PC-3 (cell line): ENCODE data around the gene RNF8. TPM values are rescaled to one million over a fixed set of nuclear protein-coding genes. Genes with fewer than 3 reads are reported as not detected.

Experiments used
- ATAC-seq: fragments of 200-7000 bp; cut with Tn5 transposase; 2 replicates; pipeline ENCODE4 v1.9.1; 2020; ENCODE audit warnings: mild to moderate bottlenecking, moderate library complexity
- BruUV-seq: library from RNA; stranded (reverse); fragments of 400-500 nt; replicated peaks from 2 replicates; lab custom pipeline; 2021; lab: Mats Ljungman, UMichigan
- CTCF ChIA-PET: fragments of 300-600 bp; sonication (Branson Sonifier 250); formaldehyde crosslinking; loops from one replicate; lab custom pipeline; 2022; ENCODE audit warnings: antibody characterized with exemption; lab: Charles Lee
- POLR2A ChIA-PET: fragments of 300-600 bp; sonication (Branson Sonifier 250); formaldehyde crosslinking; loops from one replicate; lab custom pipeline; 2022; ENCODE audit warnings: antibody characterized with exemption; ENCODE audit not compliant: unreplicated experiment; lab: Charles Lee
- DNase-seq: peaks from one replicate; pipeline ENCODE4 v3.0.0-alpha.2; 2015
- H2AFZ ChIP-seq: fragments of 300-600 bp; sonication (generic); 2 replicates; pipeline ENCODE4 v1.6.0; 2016; ENCODE audit warnings: antibody characterized with exemption, low read length
- H3F3A ChIP-seq: fragments of 300-600 bp; sonication (generic); one replicate; pipeline ENCODE4 v1.6.0; 2017; ENCODE audit warnings: antibody characterized with exemption, low read length, control low read depth, mild to moderate bottlenecking; ENCODE audit not compliant: unreplicated experiment
- H3K27ac ChIP-seq: fragments of 300-600 bp; sonication (generic); 2 replicates; pipeline ENCODE4 v1.5.1; 2016; ENCODE audit warnings: mild to moderate bottlenecking, low read length
- H3K27me3 ChIP-seq: fragments of 300-600 bp; sonication (generic); 2 replicates; pipeline ENCODE4 v1.6.1; 2016; ENCODE audit warnings: low read length, mixed read lengths
- H3K36me3 ChIP-seq: fragments of 300-600 bp; sonication (generic); 2 replicates; pipeline ENCODE4 v1.6.1; 2016; ENCODE audit warnings: low read depth, mixed run types, low read length, mixed read lengths
- H3K4me1 ChIP-seq: fragments of 300-600 bp; sonication (generic); 2 replicates; pipeline ENCODE4 v1.5.1; 2016; ENCODE audit warnings: low read length; ENCODE audit not compliant: insufficient read depth
- H3K4me2 ChIP-seq: fragments of 300-600 bp; sonication (generic); 2 replicates; pipeline ENCODE4 v1.6.0; 2016; ENCODE audit warnings: low read length
- H3K4me3 ChIP-seq: fragments of 300-600 bp; sonication (generic); 2 replicates; pipeline ENCODE4 v1.5.1; 2016; ENCODE audit warnings: mild to moderate bottlenecking, low read length, mixed read lengths
- H3K79me2 ChIP-seq: fragments of 300-600 bp; sonication (generic); 2 replicates; pipeline ENCODE4 v1.6.1; 2017; ENCODE audit warnings: low read length, mixed read lengths
- H3K9ac ChIP-seq: fragments of 300-600 bp; sonication (generic); 2 replicates; pipeline ENCODE4 v1.6.0; 2016; ENCODE audit warnings: mild to moderate bottlenecking, low read length
- H3K9me2 ChIP-seq: fragments of 300-600 bp; sonication (generic); replicated peaks from 2 replicates; pipeline ENCODE4 v1.6.1; 2016; ENCODE audit warnings: mixed run types, low read length, mixed read lengths
- H3K9me3 ChIP-seq: fragments of 300-600 bp; sonication (generic); 2 replicates; pipeline ENCODE4 v1.6.1; 2016; ENCODE audit warnings: low read length, mixed read lengths
- H4K20me1 ChIP-seq: fragments of 300-600 bp; sonication (generic); 2 replicates; pipeline ENCODE4 v1.6.1; 2016; ENCODE audit warnings: low read length, mixed read lengths
- CTCF ChIP-seq: fragments of 300-600 bp; sonication (generic); conservative IDR thresholded peaks from 2 replicates; pipeline ENCODE4 v1.5.1; 2017; ENCODE audit warnings: antibody characterized with exemption, low read depth, mild to moderate bottlenecking, low read length
- EZH2 ChIP-seq: fragments of 300-600 bp; sonication (generic); IDR thresholded peaks from one replicate; pipeline ENCODE4 v1.6.1; 2017; ENCODE audit warnings: antibody characterized with exemption, mild to moderate bottlenecking, low read length; ENCODE audit not compliant: unreplicated experiment
- EZH2phosphoT487 ChIP-seq: fragments of 300-600 bp; sonication (generic); IDR thresholded peaks from 2 replicates; pipeline ENCODE4 v1.6.1; 2018; ENCODE audit warnings: mild to moderate bottlenecking, antibody characterized with exemption, low read length, borderline replicate concordance
- intact Hi-C: fragments of 100-400 bp; cut with micrococcal nuclease; formaldehyde crosslinking; loops from 2 replicates; pipeline ENCODE4 v1.9.0; 2023
- total RNA-seq: library from RNA; depleted of rRNA; stranded (reverse); fragments of >200 nt; gene quantifications from 2 replicates; pipeline ENCODE4 v1.2.3, GENCODE V29; 2014

RNF8 gene
- total RNA-seq, 1 experiment from 2014 or later = 28.1 TPM

GRCh38 chr6:37438930-37439329, 85.1 kb downstream of the RNF8 start:
- ATAC-seq (peak; percentile 82), DNase-seq (peak; percentile 32)
- CTCF ChIA-PET = interaction anchor here (0.5 to 0.6 kb wide), 2 partner anchors 56 to 253 kb away, joined by 3 read pairs; no protein-coding TSS in a partner anchor
- no peaks in the 10 kb centered on the region for H3K9me2 ChIP-seq
- H3K27me3 ChIP-seq = no peaks in the 10 kb centered on the region
- no peak overlapping the region for H3K9ac ChIP-seq
- H3K27ac ChIP-seq = no peak overlapping the region
- H3K36me3 ChIP-seq = peaks cover 27% of the 10 kb centered on the region; the same call in 1 of the 2 replicates
- intact Hi-C loops = loop anchor here (2.0 to 10.0 kb wide), 2 partner anchors 58 to 114 kb away; no protein-coding TSS in a partner anchor
- H3K9me3 ChIP-seq = no peaks in the 10 kb centered on the region
- H3F3A ChIP-seq = no peaks in the 10 kb centered on the region
- H3K4me3 ChIP-seq = no peak overlapping the region
- peaks cover 44% of the 10 kb centered on the region for H3K79me2 ChIP-seq
- POLR2A ChIA-PET = no interaction called here
- TF ChIP-seq EZH2 = no peak
- no peak for TF ChIP-seq EZH2phosphoT487
- TF ChIP-seq CTCF = no peak
- H4K20me1 ChIP-seq = 0 out of 2 replicates have a peak, but pooled peaks cover 3% of the 10 kb centered on the region
- peaks cover 17% of the 10 kb centered on the region for H3K4me1 ChIP-seq
- no TSS peak for BruUV-seq
- no peak overlapping the region for H3K4me2 ChIP-seq
- H2AFZ ChIP-seq = no peak overlapping the region

- ChIA-PET CTCF (no interaction called here), POLR2A (no interaction called here)
- no peaks in the 10 kb centered on the region for H3K27me3 ChIP-seq
- no peak for DNase-seq
- no peak overlapping the region for H3K4me3 ChIP-seq
- no peak overlapping the region for H3K9ac ChIP-seq
- peaks cover 35% of the 10 kb centered on the region for H3K36me3 ChIP-seq
- no peak overlapping the region for H3K27ac ChIP-seq
- no peak for TF ChIP-seq CTCF
- TF ChIP-seq EZH2phosphoT487 = no peak
- no peak for TF ChIP-seq EZH2
- 0 out of 2 replicates have a peak, but pooled peaks cover 3% of the 10 kb centered on the region for H4K20me1 ChIP-seq
- H3K79me2 ChIP-seq = peaks cover 23% of the 10 kb centered on the region; the same call in 1 of the 2 replicates
- H3K9me2 ChIP-seq = no peaks in the 10 kb centered on the region
- no peaks in the 10 kb centered on the region for H3F3A ChIP-seq
- no peak overlapping the region for H2AFZ ChIP-seq
- peaks cover 7% of the 10 kb centered on the region for H3K4me1 ChIP-seq
- no peak overlapping the region for H3K4me2 ChIP-seq
- H3K9me3 ChIP-seq = no peaks in the 10 kb centered on the region
- no peak for ATAC-seq
- BruUV-seq = no TSS peak
- intact Hi-C loops = no loop called here
Observed at GRCh38 chr6:37441651-37442050, 87.9 kb downstream of the RNF8 start.
